Dedifferentiated amniotic fluid mesenchymal stem cell (primary cell): ENCODE measurements around the gene ZNF569.
"Not testable (repeated sequence)": the region's sequence is repeated elsewhere in the genome, so short reads cannot be mapped to it uniquely, and the experiment has no call there.

Source experiments
- DNase-seq: peaks from one replicate; pipeline ENCODE4 v3.0.0-alpha.2; 2016; ENCODE audit errors: extremely low spot score

The ZNF569 gene

GRCh38 chr19:37466798-37467607 is at the start of gene ZNF569:
ZNF569 (minus strand) TSS chr19:37467444; CDS start chr19:37444921, 22,523 bp downstream.
- DNase-seq: peak; percentile 88

- no peak for DNase-seq
These were observed 46.2 kb upstream of the ZNF569 start for GRCh38 chr19:37513397-37513796.

- DNase-seq: no peak
These were observed 44.6 kb upstream of the ZNF569 start for GRCh38 chr19:37511821-37512220.

- no peak for DNase-seq
These were observed 43.9 kb upstream of the ZNF569 start for GRCh38 chr19:37511186-37511585.

GRCh38 chr19:37507167-37507464 is 39.9 kb upstream of the ZNF569 start:
- DNase-seq: no peak

- DNase-seq: no peak
These were observed 39.3 kb upstream of the ZNF569 start, which contains the start of gene ZNF793 for GRCh38 chr19:37506387-37507166. ZNF793 (plus strand) TSS chr19:37506939; CDS start chr19:37523440, 16,501 bp downstream.

GRCh38 chr19:37505958-37506386 is 38.7 kb upstream of the ZNF569 start:
- DNase-seq: no peak

GRCh38 chr19:37492213-37492612 is 25.0 kb upstream of the ZNF569 start:
- DNase-seq: no peak

- DNase-seq: no peak
These were observed 17.3 kb upstream of the ZNF569 start for GRCh38 chr19:37484406-37485168.

- DNase-seq: no peak
These were observed 4.9 kb upstream of the ZNF569 start for GRCh38 chr19:37472165-37472564.

GRCh38 chr19:37470216-37470615 is 3.0 kb upstream of the ZNF569 start:
- DNase-seq: no peak

GRCh38 chr19:37468961-37469777 is 1.9 kb upstream of the ZNF569 start, which contains the start of gene ZNF570:
ZNF570 (plus strand) TSS chr19:37469356; CDS start chr19:37470355, 999 bp downstream.
- DNase-seq: peak; percentile 69

- DNase-seq: no peak
These were observed 405 bp upstream of the ZNF569 start for GRCh38 chr19:37467608-37468090.

GRCh38 chr19:37466277-37466797 is 907 bp downstream of the ZNF569 start:
- DNase-seq: peak; percentile 20

- no peak for DNase-seq
These were observed 14.6 kb downstream of the ZNF569 start for GRCh38 chr19:37452500-37453245.

- no peak for DNase-seq
These were observed 53.7 kb downstream of the ZNF569 start for GRCh38 chr19:37413313-37414084.

GRCh38 chr19:37412700-37413099 is 54.5 kb downstream of the ZNF569 start:
- no peak for DNase-seq

- DNase-seq: not testable (repeated sequence)
These were observed 61.0 kb downstream of the ZNF569 start for GRCh38 chr19:37406140-37406846.

GRCh38 chr19:37403403-37403802 is 63.8 kb downstream of the ZNF569 start:
- no peak for DNase-seq
